Cardiac muscle cell (in vitro differentiated cells and primary cell): ENCODE results near the gene SMR3B. TPM values are rescaled to one million over a fixed set of nuclear protein-coding genes. Genes with fewer than 3 reads are reported as not detected.

Source experiments
- polyA plus RNA-seq: library from polyadenylated mRNA; unstranded; fragments of >200 nt; fragmentation: Nextera tagmentation; extraction: Ambion mirVana; gene quantifications from 2 replicates; pipeline ENCODE4 v1.2.1, GENCODE V29; 2016
- total RNA-seq: library from RNA; depleted of rRNA; stranded (reverse); fragments of >200 nt; gene quantifications from 2 replicates; pipeline ENCODE4 v1.2.3, GENCODE V29; 2016

The SMR3B gene
- total and polyA plus RNA-seq, 2 experiments from 2014 or later, result not detected

Other genes with a start within 250 kb of the SMR3B start
- not detected in 2 replicates for gene PRR27, start 228.9 kb upstream of the SMR3B start, total RNA-seq
- gene PRR27, start 228.9 kb upstream of the SMR3B start, polyA plus RNA-seq, result not detected in 2 replicates
- gene ODAM, start 187.4 kb upstream of the SMR3B start, total RNA-seq, result 21.1 and 24.6 TPM in 2 replicates
- 56.4 and 64.5 TPM in 2 replicates for gene ODAM, start 187.4 kb upstream of the SMR3B start, polyA plus RNA-seq
- not detected in 2 replicates for gene FDCSP, start 157.0 kb upstream of the SMR3B start, total RNA-seq
- gene FDCSP, start 157.0 kb upstream of the SMR3B start, polyA plus RNA-seq, result not detected in 2 replicates
- not detected in 2 replicates for gene CSN3, start 140.5 kb upstream of the SMR3B start, total RNA-seq
- gene CSN3, start 140.5 kb upstream of the SMR3B start, polyA plus RNA-seq, result not detected in 2 replicates
- gene CABS1, start 48.1 kb upstream of the SMR3B start, total RNA-seq, result not detected in 2 replicates
- gene CABS1, start 48.1 kb upstream of the SMR3B start, polyA plus RNA-seq, result 0.55 TPM in 1 of 2 replicates, not detected in the other
- not detected in 2 replicates for gene SMR3A, start 22.4 kb upstream of the SMR3B start, total RNA-seq
- gene SMR3A, start 22.4 kb upstream of the SMR3B start, polyA plus RNA-seq, result not detected in 2 replicates
- gene OPRPN, start 14.8 kb downstream of the SMR3B start, total RNA-seq, result not detected in 2 replicates
- not detected in 2 replicates for gene OPRPN, start 14.8 kb downstream of the SMR3B start, polyA plus RNA-seq
- not detected in 2 replicates for gene MUC7, start 89.1 kb downstream of the SMR3B start, total RNA-seq
- gene MUC7, start 89.1 kb downstream of the SMR3B start, polyA plus RNA-seq, result not detected in 2 replicates
- not detected in 2 replicates for gene AMTN, start 135.4 kb downstream of the SMR3B start, total RNA-seq
- gene AMTN, start 135.4 kb downstream of the SMR3B start, polyA plus RNA-seq, result 0.53 TPM in 1 of 2 replicates, not detected in the other
- gene AMBN, start 209.1 kb downstream of the SMR3B start, total RNA-seq, result not detected in 2 replicates
- not detected in 2 replicates for gene AMBN, start 209.1 kb downstream of the SMR3B start, polyA plus RNA-seq
- under 0.01 TPM in 1 of 2 replicates, not detected in the other for gene ENAM, start 245.6 kb downstream of the SMR3B start, total RNA-seq
- gene ENAM, start 245.6 kb downstream of the SMR3B start, polyA plus RNA-seq, result not detected in 2 replicates